ENCODE measurements around the gene RARRES2. TPM values are rescaled to one million over a fixed set of nuclear protein-coding genes. Genes with fewer than 3 reads are reported as not detected.
"Not testable (repeated sequence)": the region's sequence is repeated elsewhere in the genome, so short reads cannot be mapped to it uniquely, and the experiment has no call there.

RARRES2 gene
- 24.9 to 26.4 TPM (median 26.2 TPM) in 3 replicates for total RNA-seq

- Mint-ChIP-seq H3K27me3 (ENCODE audit: low read depth) (peaks cover 41% of the 10 kb centered on the region), H3K4me3 (peak within 1 kb of the TSS; percentile 79), H3K27ac (peak within 1 kb of the TSS; percentile 64), H3K4me1 (peaks cover 25% of the 10 kb centered on the region), H3K9me3 (peaks cover 11% of the 10 kb centered on the region), H3K36me3 (peaks cover 3% of the 10 kb centered on the region)
- TF ChIP-seq, protein P1, sequence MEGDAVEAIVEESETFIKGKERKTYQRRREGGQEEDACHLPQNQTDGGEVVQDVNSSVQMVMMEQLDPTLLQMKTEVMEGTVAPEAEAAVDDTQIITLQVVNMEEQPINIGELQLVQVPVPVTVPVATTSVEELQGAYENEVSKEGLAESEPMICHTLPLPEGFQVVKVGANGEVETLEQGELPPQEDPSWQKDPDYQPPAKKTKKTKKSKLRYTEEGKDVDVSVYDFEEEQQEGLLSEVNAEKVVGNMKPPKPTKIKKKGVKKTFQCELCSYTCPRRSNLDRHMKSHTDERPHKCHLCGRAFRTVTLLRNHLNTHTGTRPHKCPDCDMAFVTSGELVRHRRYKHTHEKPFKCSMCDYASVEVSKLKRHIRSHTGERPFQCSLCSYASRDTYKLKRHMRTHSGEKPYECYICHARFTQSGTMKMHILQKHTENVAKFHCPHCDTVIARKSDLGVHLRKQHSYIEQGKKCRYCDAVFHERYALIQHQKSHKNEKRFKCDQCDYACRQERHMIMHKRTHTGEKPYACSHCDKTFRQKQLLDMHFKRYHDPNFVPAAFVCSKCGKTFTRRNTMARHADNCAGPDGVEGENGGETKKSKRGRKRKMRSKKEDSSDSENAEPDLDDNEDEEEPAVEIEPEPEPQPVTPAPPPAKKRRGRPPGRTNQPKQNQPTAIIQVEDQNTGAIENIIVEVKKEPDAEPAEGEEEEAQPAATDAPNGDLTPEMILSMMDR (IDR thresholded peaks at IDR 0.05; ENCODE audit: unreplicated experiment): no peak
- no peak for DNase-seq (ENCODE audit: low spot score in 2 of 2, unreplicated experiment in 2 of 2)
Observed at GRCh38 chr7:150341263-150342120, at the start of gene RARRES2. Gene RARRES2, minus strand, starts transcription at chr7:150341629. Its CDS starts 1,020 bp downstream, at chr7:150340609.

DNA sequence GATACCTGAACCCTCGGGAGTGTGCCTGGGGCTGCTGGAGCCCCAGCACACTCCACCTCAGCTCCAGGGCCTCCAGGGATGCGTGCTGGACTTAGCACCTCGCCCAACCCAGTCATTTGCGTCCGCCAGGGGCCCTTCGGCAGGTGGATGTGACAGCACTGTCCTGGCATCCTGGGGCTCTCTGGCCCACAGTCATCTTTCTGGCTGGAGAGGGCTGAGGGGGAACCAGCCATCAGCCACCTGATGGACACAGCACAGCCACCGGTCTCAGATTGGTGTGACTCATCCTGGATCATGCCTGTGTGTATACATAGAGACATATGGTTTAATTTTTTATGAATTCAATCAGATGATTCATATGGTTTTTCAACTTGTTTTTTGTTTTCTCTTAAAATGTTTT, 48.8 kb upstream of the RARRES2 start:
- no peaks in the 10 kb centered on the region for H3K9me3 Mint-ChIP-seq

GRCh38 chr7:150389532-150389816, 48.0 kb upstream of the RARRES2 start:
- peaks cover 29% of the 10 kb centered on the region for H3K4me1 Mint-ChIP-seq
- TF ChIP-seq, protein P1 (IDR thresholded peaks at IDR 0.05; ENCODE audit: unreplicated experiment): no peak
- no peaks in the 10 kb centered on the region for H3K27me3 Mint-ChIP-seq (ENCODE audit: low read depth)
- no peaks in the 10 kb centered on the region for H3K9me3 Mint-ChIP-seq
- peaks cover 14% of the 10 kb centered on the region for H3K36me3 Mint-ChIP-seq
- no peak overlapping the region for H3K27ac Mint-ChIP-seq
- H3K4me3 Mint-ChIP-seq: no peak overlapping the region
- no peak for DNase-seq (ENCODE audit: low spot score in 2 of 2, unreplicated experiment in 2 of 2)

More for the DNA sequence above, 48.8 kb upstream of the RARRES2 start:
- Mint-ChIP-seq H3K4me1 (peaks cover 24% of the 10 kb centered on the region), H3K36me3 (peaks cover 14% of the 10 kb centered on the region), H3K4me3 (no peak overlapping the region), H3K27ac (no peak overlapping the region), H3K27me3 (ENCODE audit: low read depth) (no peaks in the 10 kb centered on the region)
- DNase-seq (ENCODE audit: low spot score in 2 of 2, unreplicated experiment in 2 of 2): no peak
- TF ChIP-seq, protein P1 (IDR thresholded peaks at IDR 0.05; ENCODE audit: unreplicated experiment): no peak

GRCh38 chr7:150388709-150389531, 47.5 kb upstream of the RARRES2 start:
- TF ChIP-seq, protein P1 (IDR thresholded peaks at IDR 0.05; ENCODE audit: unreplicated experiment): no peak
- Mint-ChIP-seq H3K27me3 (ENCODE audit: low read depth) (no peaks in the 10 kb centered on the region), H3K9me3 (no peaks in the 10 kb centered on the region), H3K36me3 (peaks cover 14% of the 10 kb centered on the region), H3K4me1 (peaks cover 32% of the 10 kb centered on the region), H3K27ac (peak overlapping the region; percentile 25), H3K4me3 (no peak overlapping the region)
- no peak for DNase-seq (ENCODE audit: low spot score in 2 of 2, unreplicated experiment in 2 of 2)

- no peak for DNase-seq (ENCODE audit: low spot score in 2 of 2, unreplicated experiment in 2 of 2)
- H3K9me3 Mint-ChIP-seq: no peaks in the 10 kb centered on the region
- TF ChIP-seq, protein P1 (IDR thresholded peaks at IDR 0.05; ENCODE audit: unreplicated experiment): no peak
- no peak overlapping the region for H3K4me3 Mint-ChIP-seq
- H3K4me1 Mint-ChIP-seq: peaks cover 38% of the 10 kb centered on the region
- H3K27ac Mint-ChIP-seq: no peak overlapping the region
- no peaks in the 10 kb centered on the region for H3K27me3 Mint-ChIP-seq (ENCODE audit: low read depth)
- H3K36me3 Mint-ChIP-seq: peaks cover 14% of the 10 kb centered on the region
Observed at GRCh38 chr7:150388306-150388705, 46.9 kb upstream of the RARRES2 start.

- not testable (repeated sequence) for H3K9me3 Mint-ChIP-seq; DNase-seq (ENCODE audit: low spot score in 2 of 2, unreplicated experiment in 2 of 2); H3K4me3 Mint-ChIP-seq; H3K27me3 Mint-ChIP-seq (ENCODE audit: low read depth)
- Mint-ChIP-seq H3K4me1 (peaks cover 57% of the 10 kb centered on the region), H3K36me3 (peaks cover 11% of the 10 kb centered on the region), H3K27ac (peak overlapping the region; percentile 50)
Observed at GRCh38 chr7:150385884-150386283, 44.5 kb upstream of the RARRES2 start.

Data from mesothelial cell of epicardium (in vitro differentiated cells).